ENCODE results near the gene NID1. TPM values are rescaled to one million over a fixed set of nuclear protein-coding genes. Genes with fewer than 3 reads are reported as not detected.
A peak's percentile ranks its signal among the peaks of the same experiment; 100 is the strongest.

The NID1 gene
- total and polyA plus RNA-seq, 8 donors: 21.4 to 214 (median 89.6) TPM

- TF ChIP-seq EP300 (IDR thresholded peaks at IDR 0.05) (no peak), POLR2AphosphoS5 (IDR thresholded peaks at IDR 0.05) (no peak), CTCF (IDR thresholded peaks at IDR 0.05) (no peak), POLR2A (IDR thresholded peaks at IDR 0.05) (no peak)
- WGBS, 5 donors: 69 to 84% (median 74%) methylated on average over 3 of the region's 3 CpGs
- intact Hi-C loops (cut with DNase I; ENCODE audit: low total_unique reads): no loop called here
- Histone ChIP-seq H3K4me1 (peaks cover 0 to 8% (median 3%) of the 10 kb centered on the region in 4 donors), H3K9me3 (peaks cover 0 to 9% (median 6%) of the 10 kb centered on the region in 4 donors), H3K4me3 (no peak overlapping the region), H3K27me3 (no peaks in the 10 kb centered on the region), H3K36me3 (no peaks in the 10 kb centered on the region), H3K27ac (peak overlapping the region in 1 of 5 donors; percentile 80)
- peak in 1 of 2 donors; percentile 38 for DNase-seq
Observed at GRCh38 chr1:236095705-236096520, 31.0 kb upstream of the NID1 start.

GRCh38 chr1:236092899-236093298 lies 28.0 kb upstream of the NID1 start:
- H3K4me3 ChIP-seq: no peak overlapping the region
- WGBS, 5 donors: 45 to 66% (median 53%) methylated on average over 5 of the region's 5 CpGs
- H3K9me3 ChIP-seq: peaks cover 0 to 9% (median 6%) of the 10 kb centered on the region in 4 donors
- peaks cover 0 to 8% (median 3%) of the 10 kb centered on the region in 4 donors for H3K4me1 ChIP-seq
- no peak for TF ChIP-seq EP300 (IDR thresholded peaks at IDR 0.05)
- TF ChIP-seq CTCF (IDR thresholded peaks at IDR 0.05): no peak
- TF ChIP-seq POLR2A (IDR thresholded peaks at IDR 0.05): no peak
- no peak for TF ChIP-seq POLR2AphosphoS5 (IDR thresholded peaks at IDR 0.05)
- no peak for DNase-seq
- H3K36me3 ChIP-seq: no peaks in the 10 kb centered on the region
- intact Hi-C loops (cut with DNase I; ENCODE audit: low total_unique reads): no loop called here
- H3K27me3 ChIP-seq: no peaks in the 10 kb centered on the region
- H3K27ac ChIP-seq: no peak overlapping the region

- Histone ChIP-seq H3K9me3 (peaks cover 0 to 4% (median 3%) of the 10 kb centered on the region in 4 donors), H3K27me3 (no peaks in the 10 kb centered on the region), H3K27ac (peak overlapping the region in 2 of 5 donors; percentile 51 to 62), H3K4me3 (no peak overlapping the region), H3K4me1 (peaks cover 0 to 8% (median 0%) of the 10 kb centered on the region in 4 donors), H3K36me3 (no peaks in the 10 kb centered on the region)
- WGBS, 5 donors: 66 to 87% (median 77%) methylated on average over 5 of the region's 5 CpGs
- DNase-seq: peak in 1 of 2 donors; percentile 35
- intact Hi-C loops (cut with DNase I; ENCODE audit: low total_unique reads): no loop called here
- TF ChIP-seq POLR2A (IDR thresholded peaks at IDR 0.05): no peak
- no peak for TF ChIP-seq EP300 (IDR thresholded peaks at IDR 0.05)
- no peak for TF ChIP-seq CTCF (IDR thresholded peaks at IDR 0.05)
- no peak for TF ChIP-seq POLR2AphosphoS5 (IDR thresholded peaks at IDR 0.05)
Observed at GRCh38 chr1:236091933-236092318, 27.0 kb upstream of the NID1 start.

- no peaks in the 10 kb centered on the region for H3K9me3 ChIP-seq
- no peak overlapping the region for H3K4me3 ChIP-seq
- peaks cover 0 to 8% (median 0%) of the 10 kb centered on the region in 4 donors for H3K4me1 ChIP-seq
- no peak for TF ChIP-seq POLR2AphosphoS5 (IDR thresholded peaks at IDR 0.05)
- no peak for TF ChIP-seq POLR2A (IDR thresholded peaks at IDR 0.05)
- TF ChIP-seq CTCF (IDR thresholded peaks at IDR 0.05): no peak
- no peak for TF ChIP-seq EP300 (IDR thresholded peaks at IDR 0.05)
- 55 to 67% (median 63%) methylated on average over 5 of the region's 5 CpGs for WGBS, 5 donors
- intact Hi-C loops (cut with DNase I; ENCODE audit: low total_unique reads): no loop called here
- peak in 1 of 2 donors; percentile 42 for DNase-seq
- H3K27me3 ChIP-seq: no peaks in the 10 kb centered on the region
- no peaks in the 10 kb centered on the region for H3K36me3 ChIP-seq
- H3K27ac ChIP-seq: peak overlapping the region in 4 of 5 donors; percentile 37 to 62 (median 48)
Observed at GRCh38 chr1:236090741-236091147, 25.9 kb upstream of the NID1 start.
